OCI-LY7 (cell line): ENCODE measurements around the gene CSTPP1. TPM values are rescaled to one million over a fixed set of nuclear protein-coding genes. Genes with fewer than 3 reads are reported as not detected.

Experiments
- BruUV-seq: library from RNA; stranded (reverse); fragments of 400-500 nt; replicated peaks from 2 replicates; lab custom pipeline; 2021; lab: Mats Ljungman, UMichigan
- CTCF ChIA-PET: fragments of 300-600 bp; sonication (Branson Sonifier 250); formaldehyde crosslinking; loops from one replicate; lab custom pipeline; 2022; ENCODE audit warnings: antibody characterized with exemption; ENCODE audit not compliant: unreplicated experiment; lab: Charles Lee
- POLR2A ChIA-PET: fragments of 300-600 bp; sonication (Branson Sonifier 250); formaldehyde crosslinking; loops from one replicate; lab custom pipeline; 2022; ENCODE audit warnings: antibody characterized with exemption; lab: Charles Lee
- DNase-seq: peaks from one replicate; pipeline ENCODE4 v3.0.0-alpha.2; 2015; ENCODE audit warnings: low spot score
- H2AFZ ChIP-seq: fragments of 200-600 bp; sonication (generic), shearing (Covaris generic); 2 replicates; pipeline ENCODE4 v1.6.1; 2014; ENCODE audit warnings: mild to moderate bottlenecking, antibody characterized with exemption, low read length, moderate library complexity
- H3K27ac ChIP-seq: fragments of 200-600 bp; sonication (generic); 2 replicates; pipeline ENCODE4 v1.5.1; 2014; ENCODE audit warnings: mixed run types, low read depth, mild to moderate bottlenecking, moderate library complexity, low read length, inconsistent platforms; ENCODE audit not compliant: poor library complexity, severe bottlenecking
- H3K36me3 ChIP-seq: fragments of 200-600 bp; sonication (generic); 2 replicates; pipeline ENCODE4 v1.6.1; 2014; ENCODE audit warnings: mild to moderate bottlenecking, antibody characterized with exemption, low read length, moderate library complexity, mixed read lengths; ENCODE audit not compliant: insufficient read depth
- H3K4me1 ChIP-seq: fragments of 200-600 bp; sonication (generic); 2 replicates; pipeline ENCODE4 v1.5.1; 2014; ENCODE audit warnings: mild to moderate bottlenecking, low read length; ENCODE audit not compliant: insufficient read depth, poor library complexity, severe bottlenecking
- H3K4me2 ChIP-seq: fragments of 200-600 bp; sonication (generic); 2 replicates; pipeline ENCODE4 v1.6.1; 2014; ENCODE audit warnings: mild to moderate bottlenecking, low read length
- H3K4me3 ChIP-seq: fragments of 200-600 bp; sonication (generic); 2 replicates; pipeline ENCODE4 v1.5.1; 2014; ENCODE audit warnings: mild to moderate bottlenecking, low read depth, low read length; ENCODE audit not compliant: poor library complexity, severe bottlenecking
- H3K79me2 ChIP-seq: fragments of 200-600 bp; sonication (generic); 2 replicates; pipeline ENCODE4 v1.6.1; 2016; ENCODE audit warnings: low read depth, mild to moderate bottlenecking, low read length, moderate library complexity, mixed read lengths; ENCODE audit not compliant: insufficient read depth
- H3K9me2 ChIP-seq: fragments of 200-600 bp; sonication (generic); 2 replicates; pipeline ENCODE4 v1.6.1; 2016; ENCODE audit warnings: mild to moderate bottlenecking, low read length, mixed read lengths; ENCODE audit not compliant: insufficient read depth
- H3K9me3 ChIP-seq: fragments of 200-600 bp; sonication (generic); 2 replicates; pipeline ENCODE4 v1.6.1; 2014; ENCODE audit warnings: mild to moderate bottlenecking, mixed run types, low read length, mixed read lengths
- H4K20me1 ChIP-seq: fragments of 200-600 bp; sonication (generic); 2 replicates; pipeline ENCODE4 v1.6.1; 2014; ENCODE audit warnings: mild to moderate bottlenecking, antibody characterized with exemption, low read length, moderate library complexity, mixed read lengths; ENCODE audit not compliant: insufficient read depth
- EZH2phosphoT487 ChIP-seq: fragments of 200-600 bp; sonication (generic); IDR thresholded peaks from 2 replicates; pipeline ENCODE4 v1.6.1; 2018; ENCODE audit warnings: low read depth, borderline replicate concordance, mild to moderate bottlenecking, mixed run types, antibody characterized with exemption, low read length, moderate library complexity, mixed read lengths
- intact Hi-C: fragments of 100-400 bp; cut with micrococcal nuclease; formaldehyde crosslinking; loops from one replicate; pipeline ENCODE4 v1.10.0; 2022; ENCODE audit not compliant: unreplicated experiment
- total RNA-seq, 2 experiments: library from RNA; depleted of rRNA in 1 of 2; stranded (reverse); fragments of >200 nt in 1 of 2; shearing (Covaris generic) in 1 of 2; gene quantifications; 2 replicates each; pipeline ENCODE4 v1.2.3, GENCODE V29; 2014 to 2022
- TF ChIP-seq, protein P1 (sequence below): fragments of 200-600 bp; sonication (generic); conservative IDR thresholded peaks from 2 replicates; pipeline ENCODE4 v1.5.1; 2014; ENCODE audit warnings: mild to moderate bottlenecking, antibody characterized with exemption, low read length, moderate library complexity, mixed read lengths

The CSTPP1 gene
- total RNA-seq, 2 experiments from 2014 or later = 39.6 to 43.1 TPM

DNA sequence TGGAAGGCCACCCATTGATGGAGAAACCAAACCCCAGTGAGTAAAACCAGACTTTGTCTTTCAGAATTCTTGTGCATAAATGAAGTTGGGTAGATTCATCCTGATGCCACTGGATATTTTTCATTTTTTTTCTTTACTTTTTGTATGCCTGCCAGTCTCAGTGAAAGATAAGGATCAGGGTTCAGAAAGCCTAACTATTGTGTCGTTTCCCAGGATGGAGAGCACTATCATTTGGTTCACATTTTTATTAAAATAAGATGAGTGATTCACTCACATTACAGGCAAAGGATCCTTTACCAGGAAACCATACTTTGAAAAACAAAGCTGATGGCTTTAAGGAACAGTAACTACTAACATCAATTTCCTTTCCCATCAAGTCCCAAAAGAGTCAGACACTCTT is 188.1 kb downstream of the CSTPP1 start:
- DNase-seq = no peak
- TF ChIP-seq EZH2phosphoT487 = no peak
- TF ChIP-seq, protein P1, sequence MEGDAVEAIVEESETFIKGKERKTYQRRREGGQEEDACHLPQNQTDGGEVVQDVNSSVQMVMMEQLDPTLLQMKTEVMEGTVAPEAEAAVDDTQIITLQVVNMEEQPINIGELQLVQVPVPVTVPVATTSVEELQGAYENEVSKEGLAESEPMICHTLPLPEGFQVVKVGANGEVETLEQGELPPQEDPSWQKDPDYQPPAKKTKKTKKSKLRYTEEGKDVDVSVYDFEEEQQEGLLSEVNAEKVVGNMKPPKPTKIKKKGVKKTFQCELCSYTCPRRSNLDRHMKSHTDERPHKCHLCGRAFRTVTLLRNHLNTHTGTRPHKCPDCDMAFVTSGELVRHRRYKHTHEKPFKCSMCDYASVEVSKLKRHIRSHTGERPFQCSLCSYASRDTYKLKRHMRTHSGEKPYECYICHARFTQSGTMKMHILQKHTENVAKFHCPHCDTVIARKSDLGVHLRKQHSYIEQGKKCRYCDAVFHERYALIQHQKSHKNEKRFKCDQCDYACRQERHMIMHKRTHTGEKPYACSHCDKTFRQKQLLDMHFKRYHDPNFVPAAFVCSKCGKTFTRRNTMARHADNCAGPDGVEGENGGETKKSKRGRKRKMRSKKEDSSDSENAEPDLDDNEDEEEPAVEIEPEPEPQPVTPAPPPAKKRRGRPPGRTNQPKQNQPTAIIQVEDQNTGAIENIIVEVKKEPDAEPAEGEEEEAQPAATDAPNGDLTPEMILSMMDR = no peak
- ChIA-PET CTCF (interaction anchor here (0.6 kb wide), 1 partner anchor 448 kb away, joined by 3 read pairs; no protein-coding TSS in a partner anchor), POLR2A (interaction anchor here (0.6 to 1.6 kb wide), 4 partner anchors 10 to 263 kb away, joined by 3 to 4 read pairs (median 4); no protein-coding TSS in a partner anchor)
- H3K36me3 ChIP-seq = no peaks in the 10 kb centered on the region; the same call in 1 of the 2 replicates
- peak overlapping the region; percentile 61; the same call in 1 of the 2 replicates for H2AFZ ChIP-seq
- H4K20me1 ChIP-seq = no peaks in the 10 kb centered on the region
- H3K4me2 ChIP-seq = peak overlapping the region; percentile 45; the same call in 1 of the 2 replicates
- no peaks in the 10 kb centered on the region for H3K9me3 ChIP-seq
- no peaks in the 10 kb centered on the region for H3K79me2 ChIP-seq
- H3K4me3 ChIP-seq = no peak overlapping the region
- no peaks in the 10 kb centered on the region for H3K9me2 ChIP-seq
- peak overlapping the region; percentile 37 for H3K27ac ChIP-seq
- intact Hi-C loops = no loop called here
- H3K4me1 ChIP-seq = peaks cover 45% of the 10 kb centered on the region
- no TSS peak for BruUV-seq

DNA sequence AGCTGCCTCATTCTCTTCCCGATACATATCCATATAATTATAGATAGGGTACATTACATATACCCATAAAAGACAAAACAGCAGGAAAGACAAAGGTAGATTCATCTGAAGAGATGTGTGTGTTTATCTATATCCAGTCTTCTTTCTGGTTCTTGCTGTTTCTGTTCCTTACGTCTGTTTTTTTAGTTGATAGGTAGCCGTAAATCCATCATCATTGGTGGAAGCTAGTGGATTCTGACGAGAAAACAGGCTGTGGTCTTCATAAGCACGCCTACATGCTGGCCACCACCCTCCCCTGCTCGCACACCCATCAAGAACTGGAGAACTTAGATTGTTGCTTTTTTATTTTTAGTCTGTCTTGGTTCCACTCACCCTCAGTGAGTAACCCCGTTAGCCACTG is 188.5 kb downstream of the CSTPP1 start:
- POLR2A ChIA-PET = interaction anchor here (0.6 to 1.6 kb wide), 7 partner anchors 9 to 316 kb away, joined by 3 to 4 read pairs (median 3); no protein-coding TSS in a partner anchor
- intact Hi-C loops = no loop called here
- Histone ChIP-seq H3K36me3 (no peaks in the 10 kb centered on the region), H3K79me2 (no peaks in the 10 kb centered on the region), H2AFZ (peak overlapping the region; percentile 61; the same call in 1 of the 2 replicates), H3K9me2 (no peaks in the 10 kb centered on the region), H3K27ac (peak overlapping the region; percentile 37), H3K4me2 (peak overlapping the region; percentile 45), H3K4me3 (no peak overlapping the region), H3K4me1 (peaks cover 46% of the 10 kb centered on the region), H4K20me1 (no peaks in the 10 kb centered on the region), H3K9me3 (no peaks in the 10 kb centered on the region)
- TF ChIP-seq, protein P1 = no peak
- no peak for TF ChIP-seq EZH2phosphoT487
- no TSS peak for BruUV-seq
- DNase-seq = no peak
- CTCF ChIA-PET = interaction anchor here (0.6 kb wide), 1 partner anchor 449 kb away, joined by 3 read pairs; no protein-coding TSS in a partner anchor

DNA sequence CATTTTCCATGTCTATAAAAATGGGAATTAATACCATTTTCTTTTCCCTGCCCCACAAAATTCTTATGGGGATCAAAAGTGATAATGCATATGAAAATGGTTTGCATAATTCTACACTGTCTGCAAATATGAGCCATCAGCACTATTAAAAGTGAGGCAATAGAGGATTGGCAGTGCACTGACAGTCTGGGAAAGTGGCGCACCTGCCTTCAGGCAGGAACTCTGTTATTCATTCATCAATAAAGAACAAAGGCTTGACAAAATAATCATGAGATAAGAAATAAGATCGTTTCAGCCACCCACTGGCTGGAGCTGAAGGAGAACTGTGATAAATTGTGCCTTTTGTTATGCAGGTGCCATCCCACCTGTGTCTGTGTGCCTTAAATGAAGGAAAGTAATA is 190.7 kb downstream of the CSTPP1 start:
- intact Hi-C loops = no loop called here
- ChIA-PET CTCF (no interaction called here), POLR2A (interaction anchor here (0.6 to 1.8 kb wide), 6 partner anchors 8 to 236 kb away, joined by 3 to 4 read pairs (median 4); no protein-coding TSS in a partner anchor)
- no peaks in the 10 kb centered on the region for H3K9me2 ChIP-seq
- H3K4me2 ChIP-seq = peak overlapping the region; percentile 16; the same call in 1 of the 2 replicates
- no peak overlapping the region for H2AFZ ChIP-seq
- no peaks in the 10 kb centered on the region for H3K79me2 ChIP-seq
- H3K36me3 ChIP-seq = no peaks in the 10 kb centered on the region
- peaks cover 60% of the 10 kb centered on the region for H3K4me1 ChIP-seq
- TF ChIP-seq, protein P1 = no peak
- TF ChIP-seq EZH2phosphoT487 = no peak
- DNase-seq = no peak
- no TSS peak for BruUV-seq
- H4K20me1 ChIP-seq = no peaks in the 10 kb centered on the region
- no peaks in the 10 kb centered on the region for H3K9me3 ChIP-seq
- no peak overlapping the region for H3K4me3 ChIP-seq
- no peak overlapping the region for H3K27ac ChIP-seq
